Gastrocnemius medialis (tissue), 4 donors: ENCODE data around the gene HSPBAP1.

Experiments used
- CTCF ChIP-seq, 5 experiments: fragments of 450-650 bp in 3 of 5; fragments of 200-600 bp in 2 of 5; sonication (generic) in 2 of 5; IDR thresholded peaks in 4 of 5; conservative IDR thresholded peaks in 1 of 5; 1 replicate in 4 of 5; 2 replicates in 1 of 5; pipeline ENCODE4 v1.5.1; 2016 to 2019; ENCODE audit warnings: antibody characterized with exemption in 5 of 5, mild to moderate bottlenecking in 3 of 5, moderate library complexity in 3 of 5
- POLR2A ChIP-seq, 2 donors: fragments of 450-650 bp; IDR thresholded peaks; one replicate each; pipeline ENCODE4 v1.6.1; 2017; ENCODE audit warnings: antibody characterized with exemption in 2 of 2, mild to moderate bottlenecking in 2 of 2, moderate library complexity in 2 of 2

GRCh38 chr3:122758877-122759560 is 34.6 kb downstream of the HSPBAP1 start:
- no peak for TF ChIP-seq CTCF (IDR thresholded peaks at IDR 0.05 in 4 of 5, conservative IDR thresholded peaks at IDR 0.05 in 1 of 5)
- TF ChIP-seq POLR2A (IDR thresholded peaks at IDR 0.05) = no peak
